Left lung (tissue), 10 donors: Measurements from ENCODE around the gene PROKR1. TPM values are rescaled to one million over a fixed set of nuclear protein-coding genes. Genes with fewer than 3 reads are reported as not detected.
A peak's percentile ranks its signal among the peaks of the same experiment; 100 is the strongest.

Experiments
- ATAC-seq: fragments of 200-7000 bp; cut with Tn5 transposase; one replicate; pipeline ENCODE4 v1.9.1; 2020; ENCODE audit warnings: moderate library complexity
- DNase-seq, 4 donors: peaks; one replicate each; pipeline ENCODE4 v3.0.0-alpha.2; 2013 to 2020
- H3K27ac ChIP-seq, 2 donors: fragments of 200-600 bp; sonication (generic) in 1 of 2; one replicate each; pipeline versions ENCODE4 v1.5.0 to v1.8.0; 2020 to 2021
- H3K27me3 ChIP-seq, 2 donors: fragments of 200-600 bp; sonication (generic) in 1 of 2; one replicate each; pipeline versions ENCODE4 v1.5.0 to v1.8.0; 2020 to 2021
- H3K36me3 ChIP-seq, 2 donors: fragments of 200-600 bp; sonication (generic) in 1 of 2; one replicate each; pipeline versions ENCODE4 v1.5.0 to v1.8.0; 2020 to 2021
- H3K4me1 ChIP-seq, 2 donors: fragments of 200-600 bp; one replicate each; pipeline ENCODE4 v1.8.0; 2021
- H3K4me3 ChIP-seq, 2 donors: fragments of 200-600 bp; sonication (generic) in 1 of 2; one replicate each; pipeline versions ENCODE4 v1.5.0 to v1.8.0; 2020 to 2021; ENCODE audit warnings: mild to moderate bottlenecking in 1 of 2
- H3K9me3 ChIP-seq, 2 donors: fragments of 200-600 bp; sonication (generic) in 1 of 2; one replicate each; pipeline versions ENCODE4 v1.5.0 to v1.8.0; 2020 to 2021
- intact Hi-C, 2 donors: fragments of 100-400 bp; cut with DNase I; formaldehyde crosslinking; loops; one replicate each; pipeline versions ENCODE4 v1.11.2 to v1.14.2; 2022
- polyA plus RNA-seq, 6 donors: library from polyadenylated mRNA; unstranded; fragments of 120-200 nt; gene quantifications; one replicate each; pipeline ENCODE4 v1.2.1, GENCODE V29; 2013; ENCODE audit not compliant: insufficient read length in 6 of 6
- total RNA-seq, 2 donors: library from RNA; stranded (reverse); fragmentation: NEBNext Ultra II Directional; extraction: Animal tissue kit (Norgen Biotek cat#: 25700); gene quantifications; one replicate each; pipeline ENCODE4 v1.2.1, GENCODE V29; 2021
- TF ChIP-seq, protein P1 (sequence below), 2 donors: fragments of 200-600 bp; sonication (generic) in 1 of 2; IDR thresholded peaks; one replicate each; pipeline versions ENCODE4 v1.5.0 to v1.8.0; 2021; ENCODE audit warnings: antibody characterized with exemption in 2 of 2
- donor health status: DM: no; HTN: yes; CAD: no.
- donor health status: DM: no; HTN: no; CAD: no.

Gene PROKR1
- total and polyA plus RNA-seq, 8 donors: 0.04 to 0.14 (median 0.09) TPM; not detected in 2

DNA sequence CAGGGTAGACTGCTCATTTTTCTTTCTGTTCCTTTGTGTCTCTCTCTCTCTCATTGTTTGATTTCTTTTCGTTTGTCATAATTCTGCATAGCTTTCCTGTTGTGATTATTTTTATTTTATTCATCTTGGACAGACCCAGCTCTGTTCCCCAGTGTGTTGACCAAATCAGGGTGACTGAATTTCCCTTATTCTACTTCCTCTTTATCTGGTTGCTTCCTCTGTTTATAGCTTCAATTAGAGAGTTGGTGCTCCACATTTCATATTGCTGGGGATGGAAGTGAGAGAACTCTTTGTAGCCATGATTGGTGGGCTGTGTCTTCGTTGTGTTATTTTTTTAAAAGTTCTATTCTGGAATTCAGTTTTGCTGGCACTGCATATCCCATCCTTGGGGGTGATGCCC is 19.1 kb downstream of the PROKR1 start:
- ATAC-seq: peak; percentile 33
- intact Hi-C loops: no loop called here

DNA sequence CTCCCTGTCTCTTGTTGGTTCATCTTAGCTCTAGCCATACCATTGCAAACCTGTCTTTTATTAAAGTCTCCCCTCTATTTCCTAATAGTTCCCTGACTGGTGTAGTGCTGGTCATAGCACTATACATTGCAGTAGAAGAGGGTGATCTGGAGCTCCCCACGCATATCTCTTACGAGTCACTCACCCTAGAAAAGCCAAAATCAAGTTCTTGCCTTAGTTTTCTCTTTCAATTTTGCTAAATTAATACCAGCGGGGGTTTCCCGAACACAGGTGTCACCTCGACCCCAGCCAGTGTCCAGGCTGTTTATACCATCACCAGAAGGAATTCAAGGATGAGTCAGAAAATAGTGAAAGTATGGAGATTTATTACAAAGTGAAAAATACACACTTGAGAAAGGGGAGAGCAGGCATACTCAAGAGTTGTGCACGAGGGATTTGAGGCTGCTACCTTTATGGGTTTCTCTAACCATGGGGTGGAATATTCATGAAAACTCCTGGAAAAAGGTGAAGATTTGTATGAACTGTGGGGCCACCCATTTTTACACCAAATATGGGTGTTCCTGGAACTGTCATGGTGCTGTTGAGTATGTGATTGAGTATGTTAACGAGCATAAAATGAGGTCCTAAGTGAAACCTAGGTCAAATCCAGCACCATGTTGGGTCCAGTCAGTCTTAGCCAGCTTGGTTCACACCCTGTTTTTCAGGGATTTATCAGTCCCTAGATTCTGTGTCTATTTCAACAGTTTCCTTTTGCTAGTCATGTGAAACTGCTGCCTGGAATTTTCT is 20.2 kb downstream of the PROKR1 start:
- DNase-seq (no peak), ATAC-seq (no peak)
- Histone ChIP-seq H3K27me3 (no peaks in the 10 kb centered on the region), H3K4me3 (no peak overlapping the region), H3K4me1 (peaks cover 0 to 4% of the 10 kb centered on the region in 2 donors), H3K27ac (no peak overlapping the region), H3K36me3 (no peaks in the 10 kb centered on the region), H3K9me3 (peaks cover 0 to 3% of the 10 kb centered on the region in 2 donors)
- TF ChIP-seq, protein P1, sequence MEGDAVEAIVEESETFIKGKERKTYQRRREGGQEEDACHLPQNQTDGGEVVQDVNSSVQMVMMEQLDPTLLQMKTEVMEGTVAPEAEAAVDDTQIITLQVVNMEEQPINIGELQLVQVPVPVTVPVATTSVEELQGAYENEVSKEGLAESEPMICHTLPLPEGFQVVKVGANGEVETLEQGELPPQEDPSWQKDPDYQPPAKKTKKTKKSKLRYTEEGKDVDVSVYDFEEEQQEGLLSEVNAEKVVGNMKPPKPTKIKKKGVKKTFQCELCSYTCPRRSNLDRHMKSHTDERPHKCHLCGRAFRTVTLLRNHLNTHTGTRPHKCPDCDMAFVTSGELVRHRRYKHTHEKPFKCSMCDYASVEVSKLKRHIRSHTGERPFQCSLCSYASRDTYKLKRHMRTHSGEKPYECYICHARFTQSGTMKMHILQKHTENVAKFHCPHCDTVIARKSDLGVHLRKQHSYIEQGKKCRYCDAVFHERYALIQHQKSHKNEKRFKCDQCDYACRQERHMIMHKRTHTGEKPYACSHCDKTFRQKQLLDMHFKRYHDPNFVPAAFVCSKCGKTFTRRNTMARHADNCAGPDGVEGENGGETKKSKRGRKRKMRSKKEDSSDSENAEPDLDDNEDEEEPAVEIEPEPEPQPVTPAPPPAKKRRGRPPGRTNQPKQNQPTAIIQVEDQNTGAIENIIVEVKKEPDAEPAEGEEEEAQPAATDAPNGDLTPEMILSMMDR (IDR thresholded peaks at IDR 0.05): no peak
- intact Hi-C loops: no loop called here

More for the DNA sequence above, 19.1 kb downstream of the PROKR1 start:
- Histone ChIP-seq H3K36me3 (no peaks in the 10 kb centered on the region), H3K4me3 (no peak overlapping the region), H3K27ac (no peak overlapping the region), H3K27me3 (no peaks in the 10 kb centered on the region), H3K9me3 (peaks cover 0 to 1% of the 10 kb centered on the region in 2 donors), H3K4me1 (peaks cover 0 to 4% of the 10 kb centered on the region in 2 donors)
- no peak for DNase-seq
- TF ChIP-seq, protein P1 (IDR thresholded peaks at IDR 0.05): no peak

- TF ChIP-seq, protein P1 (IDR thresholded peaks at IDR 0.05): no peak
- intact Hi-C loops: no loop called here
- no peaks in the 10 kb centered on the region for H3K36me3 ChIP-seq
These were observed 24.0 kb downstream of the PROKR1 start for GRCh38 chr2:68667371-68667770.

DNA sequence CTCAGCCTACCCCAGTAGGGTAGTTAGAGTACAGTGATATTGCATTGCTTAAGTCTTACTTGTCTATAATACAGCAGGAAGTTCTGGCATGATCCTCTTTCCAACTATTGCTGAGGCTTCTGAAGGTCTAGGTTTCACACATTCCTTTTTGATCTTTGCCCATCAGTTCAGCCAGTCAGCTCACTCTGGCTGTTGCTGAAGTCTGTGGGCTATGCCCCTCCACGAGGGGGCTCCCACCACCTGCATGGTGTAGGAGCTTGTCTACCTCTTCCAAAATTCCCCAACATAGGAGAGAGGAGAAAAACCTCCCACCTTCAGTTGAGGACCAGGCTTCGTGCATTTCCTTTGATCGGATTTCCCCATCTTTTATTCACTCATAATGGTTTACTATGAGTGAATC is 26.3 kb downstream of the PROKR1 start:
- DNase-seq (no peak), ATAC-seq (no peak)
- H3K27me3 ChIP-seq: peaks cover 0 to 6% of the 10 kb centered on the region in 2 donors
- no peak overlapping the region for H3K27ac ChIP-seq
- no peak overlapping the region for H3K4me3 ChIP-seq
- H3K36me3 ChIP-seq: no peaks in the 10 kb centered on the region
- H3K9me3 ChIP-seq: peaks cover 0 to 3% of the 10 kb centered on the region in 2 donors
- no peaks in the 10 kb centered on the region for H3K4me1 ChIP-seq
- TF ChIP-seq, protein P1 (IDR thresholded peaks at IDR 0.05): no peak
- intact Hi-C loops: no loop called here

More at GRCh38 chr2:68667371-68667770, 24.0 kb downstream of the PROKR1 start:
- peaks cover 0 to 6% of the 10 kb centered on the region in 2 donors for H3K27me3 ChIP-seq
- peaks cover 0 to 4% of the 10 kb centered on the region in 2 donors for H3K4me1 ChIP-seq
- H3K4me3 ChIP-seq: no peak overlapping the region
- no peak for DNase-seq
- H3K27ac ChIP-seq: no peak overlapping the region
- peaks cover 0 to 3% of the 10 kb centered on the region in 2 donors for H3K9me3 ChIP-seq
- no peak for ATAC-seq

GRCh38 chr2:68671961-68672360 is 28.6 kb downstream of the PROKR1 start:
- no peaks in the 10 kb centered on the region for H3K36me3 ChIP-seq
- H3K4me1 ChIP-seq: no peaks in the 10 kb centered on the region
- intact Hi-C loops: no loop called here
- no peak overlapping the region for H3K4me3 ChIP-seq
- H3K27ac ChIP-seq: no peak overlapping the region
- peaks cover 0 to 13% of the 10 kb centered on the region in 2 donors for H3K9me3 ChIP-seq
- TF ChIP-seq, protein P1 (IDR thresholded peaks at IDR 0.05): no peak
- ATAC-seq: no peak
- no peak for DNase-seq
- peaks cover 0 to 6% of the 10 kb centered on the region in 2 donors for H3K27me3 ChIP-seq
